H1 (cell line): ENCODE data around the gene DPP3.

ENCODE experiments used
- ATF2 ChIP-seq: IDR thresholded peaks from 2 replicates; pipeline ENCODE4 v1.6.1; 2012; ENCODE audit warnings: low read length, inconsistent platforms
- BRCA1 ChIP-seq: IDR thresholded peaks from 2 replicates; pipeline ENCODE4 v1.6.1; 2012; ENCODE audit warnings: low read depth, low read length, improper control_type of control experiment
- CHD2 ChIP-seq: IDR thresholded peaks from 2 replicates; pipeline ENCODE4 v1.6.1; 2012; ENCODE audit warnings: low read length, improper control_type of control experiment
- CTCF ChIP-seq, 3 experiments: IDR thresholded peaks; 1 replicate in 2 of 3; 2 replicates in 1 of 3; pipeline versions ENCODE4 v1.5.1 to v1.6.1; 2011; ENCODE audit warnings: low read length in 3 of 3, mild to moderate bottlenecking in 3 of 3, inconsistent platforms in 2 of 3, low read depth in 1 of 3, moderate library complexity in 1 of 3; ENCODE audit not compliant: insufficient read depth in 1 of 3; ENCODE audit errors: control extremely low read depth in 1 of 3
- EGR1 ChIP-seq: IDR thresholded peaks from 2 replicates; pipeline ENCODE4 v1.6.1; 2011; ENCODE audit warnings: low read depth, low read length, borderline replicate concordance
- EP300 ChIP-seq, 2 experiments: IDR thresholded peaks; 1 replicate in 1 of 2; 2 replicates in 1 of 2; pipeline ENCODE4 v1.6.1; 2011 to 2012; ENCODE audit warnings: low read depth in 2 of 2, low read length in 2 of 2, mild to moderate bottlenecking in 2 of 2, borderline replicate concordance in 1 of 2, inconsistent platforms in 1 of 2, moderate library complexity in 1 of 2
- EZH2 ChIP-seq: fragments of 200-600 bp; sonication (generic); IDR thresholded peaks from 2 replicates; pipeline ENCODE4 v1.7.1; 2012; ENCODE audit warnings: low read depth, mild to moderate bottlenecking, moderate library complexity, low read length, inconsistent platforms; ENCODE audit not compliant: severe bottlenecking
- GABPA ChIP-seq: IDR thresholded peaks from 2 replicates; pipeline ENCODE4 v1.6.1; 2011; ENCODE audit warnings: mild to moderate bottlenecking, low read length, moderate library complexity, borderline replicate concordance; ENCODE audit not compliant: insufficient read depth
- KDM1A ChIP-seq: fragments of 200-600, 300-600 bp; sonication (generic); IDR thresholded peaks from 2 replicates; pipeline ENCODE4 v1.7.1; 2016; ENCODE audit warnings: mild to moderate bottlenecking, low read length, borderline replicate concordance
- MAX ChIP-seq: IDR thresholded peaks from 2 replicates; pipeline ENCODE4 v1.6.1; 2012; ENCODE audit warnings: inconsistent platforms
- POLR2A ChIP-seq, 2 experiments: IDR thresholded peaks; 1 replicate in 1 of 2; 2 replicates in 1 of 2; pipeline ENCODE4 v1.6.1; 2011; ENCODE audit warnings: low read depth in 2 of 2, low read length in 2 of 2, mild to moderate bottlenecking in 2 of 2; ENCODE audit errors: control extremely low read depth in 1 of 2
- POLR2AphosphoS5 ChIP-seq: IDR thresholded peaks from 2 replicates; pipeline ENCODE4 v1.6.1; 2011; ENCODE audit warnings: low read depth, low read length
- RBBP5 ChIP-seq: IDR thresholded peaks from 2 replicates; pipeline ENCODE4 v1.7.1; 2012; ENCODE audit warnings: low read depth, mild to moderate bottlenecking, inconsistent platforms, low read length, moderate library complexity, borderline replicate concordance
- TAF1 ChIP-seq: IDR thresholded peaks from 2 replicates; pipeline ENCODE4 v1.6.1; 2011; ENCODE audit warnings: mild to moderate bottlenecking, low read depth, low read length

- TF ChIP-seq CTCF (IDR thresholded peaks at IDR 0.05; ENCODE audit: control extremely low read depth in 1 of 3, insufficient read depth in 1 of 3, low read depth in 1 of 3, low read length in 3 of 3) (no peak), EP300 (IDR thresholded peaks at IDR 0.05; ENCODE audit: borderline replicate concordance in 1 of 2, low read depth in 2 of 2, low read length in 2 of 2) (no peak), EZH2 (no peak), ATF2 (no peak), CHD2 (no peak), KDM1A (no peak), EGR1 (no peak), BRCA1 (no peak), POLR2A (IDR thresholded peaks at IDR 0.05; ENCODE audit: control extremely low read depth in 1 of 2, low read depth in 2 of 2, low read length in 2 of 2) (no peak), TAF1 (no peak), MAX (no peak), GABPA (no peak), RBBP5 (no peak), POLR2AphosphoS5 (no peak)
Measured at GRCh38 chr11:66532784-66533183, 52.5 kb downstream of the DPP3 start.
